Uterus (tissue), 4 donors: Measurements from ENCODE around the gene IL1RL1. TPM values are rescaled to one million over a fixed set of nuclear protein-coding genes. Genes with fewer than 3 reads are reported as not detected.

Experiments
- DNase-seq, 2 donors: peaks; one replicate each; pipeline ENCODE4 v3.0.0-alpha.2; 2019 to 2020
- H3K27ac ChIP-seq, 2 donors: fragments of 200-600 bp; sonication (generic); 1 replicate in 1 of 2; 2 replicates in 1 of 2; pipeline ENCODE4 v1.5.1; 2016 to 2018
- H3K27me3 ChIP-seq, 2 donors: fragments of 200-600 bp; sonication (generic); one replicate each; pipeline ENCODE4 v1.5.1; 2018 to 2019; ENCODE audit warnings: control low read depth in 1 of 2
- H3K36me3 ChIP-seq, 2 donors: fragments of 200-600 bp; sonication (generic); one replicate each; pipeline ENCODE4 v1.5.1; 2019; ENCODE audit warnings: control low read depth in 1 of 2
- H3K4me1 ChIP-seq, 2 donors: fragments of 200-600 bp; sonication (generic); one replicate each; pipeline ENCODE4 v1.5.1; 2018 to 2019; ENCODE audit warnings: control low read depth in 1 of 2
- H3K4me3 ChIP-seq, 2 donors: fragments of 200-600 bp; sonication (generic); 1 replicate in 1 of 2; 2 replicates in 1 of 2; pipeline ENCODE4 v1.5.1; 2018 to 2019; ENCODE audit warnings: mild to moderate bottlenecking in 1 of 2
- H3K9me3 ChIP-seq, 2 donors: fragments of 200-600 bp; sonication (generic); one replicate each; pipeline ENCODE4 v1.5.1; 2019; ENCODE audit warnings: control low read depth in 1 of 2
- POLR2A ChIP-seq, 2 donors: fragments of 450-650 bp; IDR thresholded peaks; one replicate each; pipeline ENCODE4 v1.6.1; 2016; ENCODE audit warnings: antibody characterized with exemption in 2 of 2, mild to moderate bottlenecking in 1 of 2, moderate library complexity in 1 of 2
- intact Hi-C: fragments of 100-400 bp; cut with DNase I; formaldehyde crosslinking; loops from one replicate; pipeline ENCODE4 v1.15.1; 2023; ENCODE audit warnings: low total_unique reads
- total RNA-seq, 4 donors: library from RNA; depleted of rRNA in 3 of 4; stranded (reverse); fragments of >200 nt in 3 of 4; gene quantifications; one replicate each; pipeline versions ENCODE4 v1.1.0 to v1.2.4, GENCODE V29; 2014 to 2023
- TF ChIP-seq, protein P1 (sequence below), 4 experiments: fragments of 200-600 bp in 2 of 4; fragments of 450-650 bp in 2 of 4; sonication (generic) in 2 of 4; IDR thresholded peaks; one replicate each; pipeline ENCODE4 v1.5.1; 2016 to 2019; ENCODE audit warnings: antibody characterized with exemption in 4 of 4, mild to moderate bottlenecking in 2 of 4, moderate library complexity in 1 of 4
- donor health status: DM: yes; HTN: yes; CAD: no.

Gene IL1RL1
- total RNA-seq, 4 donors from 2014 or later = 1.7 to 12.3 (median 6.8) TPM

DNA sequence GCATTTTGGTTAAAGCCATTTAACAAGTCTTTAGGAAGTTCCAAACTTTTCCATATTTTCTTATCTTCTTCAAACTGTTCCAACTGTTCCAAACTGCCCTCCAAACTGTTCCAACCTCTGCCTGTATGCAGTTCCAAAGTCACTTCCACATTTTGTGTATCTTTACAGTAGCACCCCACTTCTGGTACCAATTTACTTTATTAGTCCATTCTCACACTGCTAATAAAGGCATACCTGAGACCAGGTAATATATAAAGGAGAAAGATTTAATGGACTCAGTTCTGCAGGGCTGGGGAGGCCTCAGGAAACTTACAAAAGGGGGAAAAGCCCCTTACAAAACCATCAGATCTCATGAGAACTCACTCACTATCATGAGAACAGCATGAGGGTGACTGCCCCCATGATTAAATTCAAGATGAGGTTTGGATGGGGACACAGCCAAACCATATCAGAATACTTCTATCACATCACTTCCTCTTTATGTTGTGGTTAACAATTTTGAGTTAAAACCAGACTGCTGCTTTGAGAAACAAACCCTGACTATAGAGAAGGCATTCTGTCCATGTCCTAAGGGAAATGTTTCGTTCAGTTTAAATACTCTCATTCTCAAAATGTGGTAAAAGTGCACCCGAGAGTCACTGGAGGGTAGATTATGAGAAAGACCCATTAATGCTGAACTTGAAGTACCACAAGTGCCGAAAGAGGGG is 55.2 kb downstream of the IL1RL1 start:
- H3K27ac ChIP-seq = no peak overlapping the region
- intact Hi-C loops = no loop called here

GRCh38 chr2:102367331-102367971 is 56.1 kb downstream of the IL1RL1 start:
- TF ChIP-seq, protein P1, sequence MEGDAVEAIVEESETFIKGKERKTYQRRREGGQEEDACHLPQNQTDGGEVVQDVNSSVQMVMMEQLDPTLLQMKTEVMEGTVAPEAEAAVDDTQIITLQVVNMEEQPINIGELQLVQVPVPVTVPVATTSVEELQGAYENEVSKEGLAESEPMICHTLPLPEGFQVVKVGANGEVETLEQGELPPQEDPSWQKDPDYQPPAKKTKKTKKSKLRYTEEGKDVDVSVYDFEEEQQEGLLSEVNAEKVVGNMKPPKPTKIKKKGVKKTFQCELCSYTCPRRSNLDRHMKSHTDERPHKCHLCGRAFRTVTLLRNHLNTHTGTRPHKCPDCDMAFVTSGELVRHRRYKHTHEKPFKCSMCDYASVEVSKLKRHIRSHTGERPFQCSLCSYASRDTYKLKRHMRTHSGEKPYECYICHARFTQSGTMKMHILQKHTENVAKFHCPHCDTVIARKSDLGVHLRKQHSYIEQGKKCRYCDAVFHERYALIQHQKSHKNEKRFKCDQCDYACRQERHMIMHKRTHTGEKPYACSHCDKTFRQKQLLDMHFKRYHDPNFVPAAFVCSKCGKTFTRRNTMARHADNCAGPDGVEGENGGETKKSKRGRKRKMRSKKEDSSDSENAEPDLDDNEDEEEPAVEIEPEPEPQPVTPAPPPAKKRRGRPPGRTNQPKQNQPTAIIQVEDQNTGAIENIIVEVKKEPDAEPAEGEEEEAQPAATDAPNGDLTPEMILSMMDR (IDR thresholded peaks at IDR 0.05) = no peak
- TF ChIP-seq POLR2A (IDR thresholded peaks at IDR 0.05) = no peak
- DNase-seq = no peak
- no peaks in the 10 kb centered on the region for H3K4me1 ChIP-seq
- intact Hi-C loops = no loop called here
- no peak overlapping the region for H3K4me3 ChIP-seq
- H3K27me3 ChIP-seq = no peaks in the 10 kb centered on the region
- no peak overlapping the region for H3K27ac ChIP-seq
- H3K9me3 ChIP-seq = no peaks in the 10 kb centered on the region
- H3K36me3 ChIP-seq = no peaks in the 10 kb centered on the region

More for the DNA sequence above, 55.2 kb downstream of the IL1RL1 start:
- Histone ChIP-seq H3K27me3 (no peaks in the 10 kb centered on the region), H3K36me3 (no peaks in the 10 kb centered on the region), H3K4me3 (no peak overlapping the region), H3K9me3 (no peaks in the 10 kb centered on the region), H3K4me1 (no peaks in the 10 kb centered on the region)
- no peak for DNase-seq
- no peak for TF ChIP-seq POLR2A (IDR thresholded peaks at IDR 0.05)
- TF ChIP-seq, protein P1 (IDR thresholded peaks at IDR 0.05) = no peak

DNA sequence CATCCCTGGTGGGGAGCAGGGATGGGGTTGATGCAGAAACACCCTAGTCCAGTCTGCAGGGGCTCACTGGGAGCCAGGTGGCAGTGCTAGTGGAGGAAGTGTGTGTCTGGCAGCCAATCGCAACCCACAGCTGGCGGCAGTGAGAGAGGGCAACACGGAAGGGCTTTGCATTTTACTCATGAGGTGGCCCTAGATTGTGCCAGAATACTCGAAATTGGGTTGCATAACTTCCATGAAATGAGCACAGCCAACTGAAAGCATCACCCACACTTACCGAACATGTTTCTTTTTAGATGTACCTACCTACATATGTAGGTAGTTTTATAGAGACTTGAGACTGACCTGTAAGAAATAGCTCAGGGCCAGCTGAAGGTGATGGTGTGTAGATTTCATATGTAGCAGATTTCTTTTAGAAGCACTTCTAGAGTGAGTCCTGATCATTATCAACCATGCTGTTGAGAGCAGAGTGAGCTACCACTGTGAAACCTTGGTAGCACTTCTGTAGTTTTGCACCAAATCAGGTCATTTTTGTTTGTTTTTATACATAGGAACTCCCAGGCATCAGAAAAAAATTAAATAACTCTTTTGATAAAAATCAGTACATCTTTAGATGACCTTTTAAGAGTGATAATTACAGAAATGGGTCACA is 57.2 kb downstream of the IL1RL1 start:
- H3K4me1 ChIP-seq = no peaks in the 10 kb centered on the region
- H3K27ac ChIP-seq = no peak overlapping the region
- H3K4me3 ChIP-seq = no peak overlapping the region
- no peak for DNase-seq
- TF ChIP-seq, protein P1 (IDR thresholded peaks at IDR 0.05) = no peak
- no peak for TF ChIP-seq POLR2A (IDR thresholded peaks at IDR 0.05)
- no peaks in the 10 kb centered on the region for H3K27me3 ChIP-seq
- intact Hi-C loops = no loop called here
- no peaks in the 10 kb centered on the region for H3K36me3 ChIP-seq
- no peaks in the 10 kb centered on the region for H3K9me3 ChIP-seq

- no peak for DNase-seq
Observed at GRCh38 chr2:102369866-102370265, 58.5 kb downstream of the IL1RL1 start.

More at GRCh38 chr2:102369866-102370265, 58.5 kb downstream of the IL1RL1 start:
- intact Hi-C loops = no loop called here
- Histone ChIP-seq H3K4me1 (no peaks in the 10 kb centered on the region), H3K36me3 (no peaks in the 10 kb centered on the region), H3K9me3 (no peaks in the 10 kb centered on the region), H3K27ac (no peak overlapping the region), H3K27me3 (no peaks in the 10 kb centered on the region), H3K4me3 (no peak overlapping the region)
- TF ChIP-seq POLR2A (IDR thresholded peaks at IDR 0.05) = no peak
- TF ChIP-seq, protein P1 (IDR thresholded peaks at IDR 0.05) = no peak
